ENCODE data around the gene PLEKHG4B.

The PLEKHG4B gene

GRCh38 chr5:173392-174290, 81.7 kb downstream of the PLEKHG4B start:
- DNase-seq: no peak

DNA sequence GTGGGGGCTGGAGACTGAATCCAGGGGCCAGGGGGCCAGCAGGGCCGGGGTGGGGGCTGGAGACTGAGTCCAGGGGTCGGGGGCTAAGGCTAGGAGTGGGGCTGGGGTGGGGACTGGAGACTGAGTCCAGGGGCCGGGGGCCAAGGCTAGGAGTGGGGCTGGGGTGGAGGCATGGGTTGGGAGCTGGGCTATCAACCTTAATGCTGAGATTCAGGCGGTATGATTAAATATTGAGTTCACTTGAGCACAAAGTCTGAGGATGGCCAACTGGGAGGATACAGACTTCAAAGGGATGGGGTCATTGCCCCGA, 82.3 kb downstream of the PLEKHG4B start:
- no peak for DNase-seq

GRCh38 chr5:174876-175465, 83.0 kb downstream of the PLEKHG4B start:
- no peak for DNase-seq

DNA sequence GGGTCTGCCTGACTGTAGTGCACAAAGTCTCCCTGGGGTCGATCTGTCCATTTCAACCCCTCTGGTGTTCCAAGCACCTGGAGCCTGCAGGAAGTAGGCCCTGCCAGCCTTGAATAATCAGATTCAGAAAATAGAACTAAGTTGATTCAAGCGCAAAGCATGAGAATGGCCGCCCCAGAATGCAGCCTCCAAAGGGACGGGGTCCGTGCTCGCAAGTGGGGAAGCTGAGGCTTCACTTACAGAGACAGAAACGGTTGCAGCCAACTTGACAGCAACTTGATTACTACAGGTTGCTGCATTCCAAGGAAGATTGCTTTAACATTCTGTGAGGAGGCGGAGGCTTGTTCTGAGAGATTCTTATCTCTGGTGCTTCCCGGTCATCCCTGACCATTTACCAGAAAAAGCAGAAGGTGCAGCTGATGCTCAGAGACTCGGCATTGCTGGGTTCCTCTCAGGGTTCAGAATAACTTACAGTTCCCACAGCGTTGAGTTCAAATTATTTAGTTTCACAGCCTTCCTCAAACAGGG, 84.4 kb downstream of the PLEKHG4B start:
- DNase-seq: no peak

- DNase-seq: no peak
These were observed 86.1 kb downstream of the PLEKHG4B start for GRCh38 chr5:178110-178509.

DNA sequence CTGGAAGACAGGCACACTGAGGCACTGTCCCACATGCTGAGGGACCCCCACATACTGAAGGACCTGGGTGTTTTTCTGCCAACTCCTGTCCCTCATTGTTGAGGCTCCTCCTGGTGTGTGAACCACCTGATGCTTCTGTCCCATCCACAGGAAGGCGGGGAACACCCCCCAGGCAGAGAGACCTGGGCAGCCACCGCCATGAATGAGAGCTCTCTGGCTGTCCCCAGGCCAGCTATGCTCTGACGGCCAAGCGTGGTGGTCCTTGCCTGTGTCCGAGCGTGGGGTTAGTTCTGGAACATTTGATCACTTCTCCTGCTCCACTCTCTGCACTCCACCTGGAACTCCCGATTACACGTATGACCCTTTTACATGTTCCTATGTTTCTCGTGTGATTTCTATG, 87.4 kb downstream of the PLEKHG4B start:
- no peak for DNase-seq

GRCh38 chr5:180286-180918, 88.4 kb downstream of the PLEKHG4B start:
- no peak for DNase-seq

GRCh38 chr5:181160-181559, 89.2 kb downstream of the PLEKHG4B start:
- no peak for DNase-seq

- DNase-seq: no peak
These were observed 89.6 kb downstream of the PLEKHG4B start for GRCh38 chr5:181566-181965.

DNA sequence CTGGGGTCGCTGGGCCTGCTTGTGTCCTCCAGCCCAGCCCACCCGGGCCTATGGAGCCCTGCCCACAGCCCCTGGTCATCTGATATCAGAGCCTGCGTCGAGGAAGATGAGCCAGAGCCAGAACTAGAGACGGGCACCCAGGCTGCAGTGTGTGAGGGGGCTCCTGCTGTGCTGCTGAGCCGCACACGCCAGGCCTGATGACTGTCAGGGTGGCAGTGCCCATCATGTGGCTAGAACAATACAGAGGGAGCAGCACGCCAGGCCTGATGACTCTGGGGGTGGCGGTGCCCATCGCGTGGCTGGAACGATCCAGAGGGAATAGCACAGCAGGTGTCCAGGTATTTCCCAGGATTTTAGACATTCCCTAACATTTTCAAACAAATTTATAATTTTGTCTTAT, 90.2 kb downstream of the PLEKHG4B start:
- DNase-seq: no peak

DNA sequence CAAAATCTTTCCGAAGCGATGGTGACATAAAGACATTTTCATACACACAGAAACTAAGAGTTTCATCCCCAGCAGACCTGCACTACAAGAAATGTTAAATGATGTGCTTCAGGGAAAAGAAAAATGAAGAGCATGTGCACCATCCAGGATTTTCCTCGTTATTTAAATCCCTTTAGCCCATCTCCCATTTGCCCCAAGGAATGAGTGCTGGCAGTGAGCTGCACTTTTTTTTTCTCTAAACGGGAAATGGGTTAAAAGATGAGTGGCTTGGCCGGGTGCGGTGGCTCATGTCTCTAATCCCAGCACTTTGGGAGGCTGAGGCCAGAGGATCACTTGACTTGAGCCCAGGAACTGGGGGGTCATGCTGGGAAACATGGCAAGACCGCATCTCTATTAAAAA, 92.5 kb downstream of the PLEKHG4B start:
- no peak for DNase-seq

- DNase-seq: no peak
These were observed 93.4 kb downstream of the PLEKHG4B start for GRCh38 chr5:185095-186070.

DNA sequence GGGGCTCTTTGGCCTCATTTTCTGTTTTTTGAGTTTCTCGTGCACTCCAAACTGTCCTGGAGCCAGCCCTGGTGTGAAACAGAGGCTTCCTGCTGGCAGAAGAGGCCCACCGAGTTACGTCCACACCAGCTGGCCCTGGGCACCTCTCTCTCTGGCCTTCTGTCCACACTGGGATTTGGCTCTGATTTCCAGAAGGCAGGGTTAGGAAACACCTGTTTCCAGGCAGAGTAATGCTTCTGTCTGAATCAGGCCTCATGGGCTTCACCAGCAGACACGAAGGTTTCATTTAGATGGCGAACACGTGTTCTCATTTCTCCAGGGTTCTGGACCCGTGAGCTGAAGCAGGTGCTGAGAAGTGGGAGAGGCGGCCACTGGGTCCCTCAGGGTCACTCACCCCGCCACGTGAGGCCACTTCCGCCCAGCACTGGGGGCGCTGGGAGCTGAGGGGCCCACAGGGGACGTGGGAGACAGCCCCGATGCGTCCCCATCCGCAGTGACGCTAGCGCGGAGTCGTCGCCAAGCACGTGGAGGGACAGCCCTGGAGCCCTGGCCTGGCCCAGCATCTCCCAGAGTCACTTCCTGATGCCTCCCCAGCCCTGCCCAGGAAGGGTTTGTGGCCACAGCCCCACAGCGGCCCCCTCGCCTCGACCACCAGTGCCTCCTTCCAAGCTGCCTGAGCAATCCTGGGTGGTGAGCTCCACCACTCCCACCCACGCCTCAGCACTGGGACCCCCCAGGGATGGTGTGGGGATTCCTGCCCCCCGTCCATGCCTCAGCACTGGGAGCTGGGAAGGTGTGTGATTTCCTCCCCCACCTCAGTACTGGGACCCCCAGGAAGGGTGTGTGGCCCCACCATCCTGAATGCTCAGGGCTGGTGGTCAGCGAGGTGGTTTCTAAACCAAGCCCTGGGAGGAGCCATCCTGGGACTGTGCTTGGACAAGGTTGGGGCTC, 94.4 kb downstream of the PLEKHG4B start:
- peak in 1 of 5 donors; percentile 8 for DNase-seq

- DNase-seq: peak in 1 of 5 donors; percentile 7
These were observed 95.1 kb downstream of the PLEKHG4B start for GRCh38 chr5:187042-187431.

DNA sequence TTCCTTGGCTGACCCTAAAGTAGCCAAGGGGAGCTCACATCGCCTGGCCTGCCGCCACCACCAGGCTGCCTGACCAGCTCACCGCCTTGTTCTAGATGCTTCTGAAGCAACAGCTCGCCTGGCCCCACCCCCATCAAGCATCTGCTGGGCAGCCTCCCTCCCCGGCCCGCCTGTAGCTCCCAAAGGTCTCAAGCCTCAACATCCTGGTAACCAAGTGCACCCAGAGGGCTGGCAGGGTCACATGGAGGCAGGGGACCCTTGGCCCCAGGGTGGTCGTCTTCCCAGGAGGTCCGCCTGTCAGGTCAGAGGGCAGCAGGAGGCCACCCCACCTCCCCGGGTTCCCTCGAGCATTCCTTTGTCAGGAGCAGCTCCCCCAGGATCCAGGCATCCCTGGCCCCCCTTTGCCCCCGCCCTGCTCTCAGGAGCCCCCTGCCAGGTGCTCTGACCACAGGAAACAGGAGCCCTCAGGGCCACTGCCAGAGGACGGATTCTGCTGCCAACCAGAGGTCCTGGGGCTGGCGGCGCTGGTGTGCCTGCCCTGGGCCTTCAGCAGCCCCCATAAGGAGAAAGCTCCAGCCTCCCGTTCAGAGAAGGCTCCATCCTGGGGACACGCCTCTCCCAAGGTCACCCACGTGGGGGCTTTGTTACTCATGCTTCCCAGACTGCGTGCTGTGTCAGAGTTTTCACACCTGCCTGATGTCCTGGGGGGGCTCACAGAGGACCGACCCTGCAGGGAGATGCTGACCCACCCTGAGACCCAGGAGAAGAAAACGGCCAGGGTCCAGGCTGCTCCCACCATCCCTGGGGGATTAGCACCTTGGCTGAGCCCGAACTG, 95.9 kb downstream of the PLEKHG4B start:
- DNase-seq: peak in 1 of 5 donors; percentile 5

DNA sequence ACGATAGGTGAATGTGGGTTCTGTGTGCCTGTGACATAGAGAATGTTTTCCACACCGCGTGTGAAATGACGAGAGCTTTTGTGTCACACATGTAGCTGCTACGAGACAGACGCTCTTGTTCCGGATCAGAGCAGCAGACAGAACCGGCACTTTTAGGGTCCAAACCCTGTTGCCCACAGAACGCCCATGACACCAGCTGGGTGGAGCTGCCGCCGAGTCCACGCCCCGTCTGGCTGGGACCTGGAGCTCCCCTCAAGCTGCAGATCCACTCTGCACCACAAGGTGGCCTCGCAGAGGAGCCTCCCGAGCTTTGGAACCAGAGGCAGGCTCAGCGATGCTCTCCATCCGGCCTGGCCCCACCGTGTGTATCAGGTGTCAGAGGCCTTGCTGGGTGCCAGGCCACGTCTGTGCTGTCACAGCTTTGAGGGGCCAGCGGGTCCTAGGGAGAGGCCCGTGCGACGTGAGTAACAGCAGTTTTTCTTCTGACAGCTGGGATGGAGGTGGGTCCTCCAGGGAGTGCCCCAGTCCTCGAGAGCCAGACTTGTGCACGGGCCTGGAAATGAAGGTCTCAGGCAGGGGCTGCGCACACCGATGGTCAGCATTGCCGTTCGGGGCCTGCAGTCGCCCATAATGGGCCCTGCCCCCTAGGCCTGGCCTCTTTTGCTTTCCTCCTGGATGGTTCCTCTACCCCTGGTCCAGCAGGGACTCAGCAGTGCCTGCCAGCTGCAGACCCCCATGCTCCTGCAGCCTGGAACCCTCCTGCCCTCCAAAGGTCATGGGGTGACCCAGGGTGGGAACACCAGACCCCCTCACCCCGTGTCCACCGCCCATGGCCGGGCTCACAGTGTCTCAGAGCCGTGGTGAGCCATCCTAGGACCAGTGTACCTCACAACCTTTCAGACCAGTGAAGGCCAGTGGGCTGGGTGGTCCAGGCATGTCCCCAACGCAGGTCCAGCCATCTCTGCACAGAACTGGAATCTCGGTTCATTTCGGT, 96.8 kb downstream of the PLEKHG4B start:
- peak; percentile 67 to 84 (median 77) for DNase-seq

GRCh38 chr5:189486-189885, 97.5 kb downstream of the PLEKHG4B start:
- DNase-seq: no peak

- DNase-seq: no peak
These were observed 98.0 kb downstream of the PLEKHG4B start for GRCh38 chr5:189976-190365.

Measured in T-helper 1 cell (primary cell).